OCI-LY1 (cell line): ENCODE data around the gene TMEM9B.
"Not testable (repeated sequence)": the region's sequence is repeated elsewhere in the genome, so short reads cannot be mapped to it uniquely, and the experiment has no call there.

ENCODE experiments used
- H2AFZ ChIP-seq: fragments of 200-600 bp; sonication (generic), shearing (Covaris generic); 2 replicates; pipeline ENCODE4 v1.6.0; 2014; ENCODE audit warnings: antibody characterized with exemption, mild to moderate bottlenecking, low read length
- H3F3A ChIP-seq: fragments of 200-600 bp; sonication (generic), shearing (Covaris generic); 2 replicates; pipeline ENCODE4 v1.6.0; 2014; ENCODE audit warnings: mild to moderate bottlenecking, antibody characterized with exemption, low read length, moderate library complexity; ENCODE audit not compliant: insufficient read depth
- H3K27ac ChIP-seq: fragments of 200-600 bp; sonication (generic); 2 replicates; pipeline ENCODE4 v1.5.1; 2014; ENCODE audit warnings: low read length, mixed run types, mild to moderate bottlenecking, low read depth; ENCODE audit not compliant: poor library complexity, severe bottlenecking
- H3K27me3 ChIP-seq: fragments of 200-600 bp; sonication (generic); 2 replicates; pipeline ENCODE4 v1.6.0; 2014; ENCODE audit warnings: antibody characterized with exemption, mild to moderate bottlenecking, low read length, moderate library complexity; ENCODE audit not compliant: insufficient read depth
- H3K36me3 ChIP-seq: fragments of 200-600 bp; sonication (generic); 2 replicates; pipeline ENCODE4 v1.6.1; 2014; ENCODE audit warnings: mild to moderate bottlenecking, antibody characterized with exemption, low read length, moderate library complexity, mixed read lengths; ENCODE audit not compliant: insufficient read depth
- H3K4me1 ChIP-seq: fragments of 200-600 bp; sonication (generic); 2 replicates; pipeline ENCODE4 v1.5.1; 2014; ENCODE audit warnings: mild to moderate bottlenecking, low read length, moderate library complexity; ENCODE audit not compliant: insufficient read depth, severe bottlenecking
- H3K4me2 ChIP-seq: fragments of 200-600 bp; sonication (generic), shearing (Covaris generic); 2 replicates; pipeline ENCODE4 v1.6.1; 2014; ENCODE audit warnings: low read length
- H3K4me3 ChIP-seq: fragments of 200-600 bp; sonication (generic); 2 replicates; pipeline ENCODE4 v1.5.1; 2014; ENCODE audit warnings: low read length, low read depth, mild to moderate bottlenecking, mixed read lengths; ENCODE audit not compliant: poor library complexity, severe bottlenecking
- H3K79me2 ChIP-seq: fragments of 200-600 bp; shearing (Covaris generic); 2 replicates; pipeline ENCODE4 v1.6.1; 2016; ENCODE audit warnings: mixed run types, low read length, mixed read lengths; ENCODE audit not compliant: insufficient read depth
- H3K9ac ChIP-seq: fragments of 200-600 bp; sonication (generic), shearing (Covaris generic); 2 replicates; pipeline ENCODE4 v1.6.1; 2014; ENCODE audit warnings: mild to moderate bottlenecking, low read length, mixed read lengths
- H3K9me2 ChIP-seq: fragments of 200-600 bp; sonication (generic), shearing (Covaris generic); 2 replicates; pipeline ENCODE4 v1.6.1; 2014; ENCODE audit warnings: low read depth, mild to moderate bottlenecking, low read length, mixed read lengths
- H3K9me3 ChIP-seq: fragments of 200-600 bp; shearing (Covaris generic); 2 replicates; pipeline ENCODE4 v1.6.1; 2014; ENCODE audit warnings: low read length, mixed read lengths
- H4K20me1 ChIP-seq: fragments of 200-600 bp; sonication (generic), shearing (Covaris generic); 2 replicates; pipeline ENCODE4 v1.6.0; 2016; ENCODE audit warnings: mild to moderate bottlenecking, low read length; ENCODE audit not compliant: insufficient read depth
- EZH2 ChIP-seq: fragments of 200-600 bp; sonication (generic), shearing (Covaris generic); IDR thresholded peaks from 2 replicates; pipeline ENCODE4 v1.8.0; 2017; ENCODE audit warnings: borderline replicate concordance, mixed run types, mild to moderate bottlenecking, antibody characterized with exemption, low read length, moderate library complexity, mixed read lengths
- TF ChIP-seq, protein P1 (sequence below): fragments of 200-600 bp; sonication (generic), shearing (Covaris generic); IDR thresholded peaks from 2 replicates; pipeline ENCODE4 v1.5.1; 2017; ENCODE audit warnings: mild to moderate bottlenecking, antibody characterized with exemption, low read length, moderate library complexity, mixed read lengths

TMEM9B gene

DNA sequence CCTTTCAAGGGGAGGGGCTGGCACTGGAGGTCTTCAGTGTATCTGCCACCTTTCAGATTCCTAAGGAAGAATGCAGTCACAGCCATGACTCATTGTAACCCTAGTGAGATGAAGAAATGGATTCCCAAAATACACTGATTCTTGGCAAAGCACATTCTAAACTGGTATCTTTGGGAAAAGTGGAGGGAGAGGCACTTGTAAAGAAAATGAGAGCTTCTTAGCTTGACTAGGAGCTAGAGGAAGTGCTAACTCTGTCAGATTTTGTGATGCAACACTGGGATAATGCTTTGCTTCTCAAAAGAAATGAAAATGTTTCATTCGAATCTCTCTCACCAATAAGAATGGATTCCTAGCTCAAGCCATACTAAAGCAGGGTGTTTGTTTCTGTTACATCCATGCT lies 25.2 kb upstream of the TMEM9B start:
- H3K4me3 ChIP-seq = no peak overlapping the region
- no peaks in the 10 kb centered on the region for H3K9me3 ChIP-seq
- no peaks in the 10 kb centered on the region for H3F3A ChIP-seq
- H3K36me3 ChIP-seq = no peaks in the 10 kb centered on the region
- H3K4me2 ChIP-seq = no peak overlapping the region
- H3K9me2 ChIP-seq = no peaks in the 10 kb centered on the region
- H3K9ac ChIP-seq = no peak overlapping the region
- no peaks in the 10 kb centered on the region for H4K20me1 ChIP-seq
- no peaks in the 10 kb centered on the region for H3K4me1 ChIP-seq
- no peak overlapping the region for H3K27ac ChIP-seq
- no peak overlapping the region for H2AFZ ChIP-seq
- no peaks in the 10 kb centered on the region for H3K27me3 ChIP-seq
- H3K79me2 ChIP-seq = no peaks in the 10 kb centered on the region
- TF ChIP-seq, protein P1, sequence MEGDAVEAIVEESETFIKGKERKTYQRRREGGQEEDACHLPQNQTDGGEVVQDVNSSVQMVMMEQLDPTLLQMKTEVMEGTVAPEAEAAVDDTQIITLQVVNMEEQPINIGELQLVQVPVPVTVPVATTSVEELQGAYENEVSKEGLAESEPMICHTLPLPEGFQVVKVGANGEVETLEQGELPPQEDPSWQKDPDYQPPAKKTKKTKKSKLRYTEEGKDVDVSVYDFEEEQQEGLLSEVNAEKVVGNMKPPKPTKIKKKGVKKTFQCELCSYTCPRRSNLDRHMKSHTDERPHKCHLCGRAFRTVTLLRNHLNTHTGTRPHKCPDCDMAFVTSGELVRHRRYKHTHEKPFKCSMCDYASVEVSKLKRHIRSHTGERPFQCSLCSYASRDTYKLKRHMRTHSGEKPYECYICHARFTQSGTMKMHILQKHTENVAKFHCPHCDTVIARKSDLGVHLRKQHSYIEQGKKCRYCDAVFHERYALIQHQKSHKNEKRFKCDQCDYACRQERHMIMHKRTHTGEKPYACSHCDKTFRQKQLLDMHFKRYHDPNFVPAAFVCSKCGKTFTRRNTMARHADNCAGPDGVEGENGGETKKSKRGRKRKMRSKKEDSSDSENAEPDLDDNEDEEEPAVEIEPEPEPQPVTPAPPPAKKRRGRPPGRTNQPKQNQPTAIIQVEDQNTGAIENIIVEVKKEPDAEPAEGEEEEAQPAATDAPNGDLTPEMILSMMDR = no peak
- no peak for TF ChIP-seq EZH2

DNA sequence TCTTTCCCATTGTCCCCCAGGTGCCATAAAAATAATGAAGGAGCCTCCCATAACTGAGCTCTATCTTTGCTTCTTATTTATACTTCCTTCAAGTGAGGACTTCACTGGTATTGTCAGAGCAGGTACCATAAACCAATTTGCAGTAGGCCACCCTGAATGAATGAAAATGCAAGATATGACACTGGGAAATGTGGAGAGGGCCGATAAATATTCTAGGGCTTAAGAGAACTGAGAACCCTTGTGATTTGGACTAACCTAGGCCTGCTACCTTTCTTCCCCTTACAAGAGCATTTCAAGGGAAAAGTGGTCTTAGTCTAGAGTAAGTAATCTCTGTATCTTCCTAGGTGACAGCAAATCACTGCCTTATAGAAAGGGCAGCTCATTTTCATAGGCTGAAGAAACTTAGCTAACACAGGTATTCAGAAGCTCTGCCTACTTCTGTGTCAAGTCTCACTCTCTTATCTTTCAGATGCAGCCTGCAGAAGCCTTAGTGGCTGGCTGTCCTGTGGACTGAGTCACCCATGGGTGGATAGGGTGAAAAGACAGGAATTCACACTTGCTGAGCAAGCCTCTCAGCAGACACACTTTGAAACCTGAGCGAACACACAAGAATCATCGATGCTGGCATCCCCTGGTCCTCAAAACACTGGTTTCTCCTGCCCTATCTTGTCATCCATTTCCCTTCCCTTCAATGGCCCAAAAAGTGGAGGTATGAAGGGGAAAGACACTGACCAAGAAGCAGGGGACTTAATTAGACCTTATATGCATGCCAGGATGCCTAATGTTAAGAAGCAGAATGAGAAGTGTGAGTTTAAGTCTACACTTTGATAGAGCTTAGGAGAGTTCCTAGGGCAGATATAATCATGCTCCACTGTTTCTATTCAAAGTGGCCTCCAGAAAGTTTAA lies 24.3 kb upstream of the TMEM9B start:
- Histone ChIP-seq H3K4me1 (no peaks in the 10 kb centered on the region), H3K79me2 (no peaks in the 10 kb centered on the region), H3K4me2 (no peak overlapping the region), H3K9me3 (no peaks in the 10 kb centered on the region), H3K4me3 (no peak overlapping the region), H3K9ac (no peak overlapping the region), H3K27ac (no peak overlapping the region), H4K20me1 (no peaks in the 10 kb centered on the region), H3K27me3 (no peaks in the 10 kb centered on the region), H3F3A (no peaks in the 10 kb centered on the region), H2AFZ (no peak overlapping the region), H3K36me3 (no peaks in the 10 kb centered on the region), H3K9me2 (no peaks in the 10 kb centered on the region)
- TF ChIP-seq, protein P1 = no peak
- TF ChIP-seq EZH2 = no peak

- H4K20me1 ChIP-seq = no peaks in the 10 kb centered on the region
- H3K9me2 ChIP-seq = no peaks in the 10 kb centered on the region
- H3K4me3 ChIP-seq = no peak overlapping the region
- no peaks in the 10 kb centered on the region for H3K4me1 ChIP-seq
- no peak overlapping the region for H2AFZ ChIP-seq
- no peak for TF ChIP-seq EZH2
- TF ChIP-seq, protein P1 = no peak
- H3K79me2 ChIP-seq = no peaks in the 10 kb centered on the region
- no peak overlapping the region for H3K27ac ChIP-seq
- no peaks in the 10 kb centered on the region for H3K36me3 ChIP-seq
- no peaks in the 10 kb centered on the region for H3K9me3 ChIP-seq
- no peak overlapping the region for H3K9ac ChIP-seq
- no peaks in the 10 kb centered on the region for H3F3A ChIP-seq
- no peak overlapping the region for H3K4me2 ChIP-seq
- no peaks in the 10 kb centered on the region for H3K27me3 ChIP-seq
Observed at GRCh38 chr11:8987446-8987845, 23.2 kb upstream of the TMEM9B start.

DNA sequence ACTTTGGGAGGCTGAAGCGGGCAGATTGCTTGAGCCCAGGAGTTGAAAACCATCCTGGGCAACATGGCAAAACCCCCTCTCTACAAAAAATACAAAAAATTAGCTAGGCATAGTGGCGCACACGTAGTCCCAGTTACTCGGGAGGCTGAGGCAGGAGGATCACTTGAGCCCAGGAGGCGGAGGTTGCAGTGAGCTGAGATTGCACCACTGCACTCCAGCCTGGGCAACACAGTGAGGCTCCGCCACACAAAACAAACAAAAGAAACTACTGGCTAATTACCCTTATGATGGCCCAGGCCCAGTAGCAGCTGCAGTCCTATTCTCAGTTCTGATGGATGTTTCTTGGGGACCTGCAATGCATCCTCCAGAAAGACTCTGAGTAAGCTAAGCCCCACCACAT lies 22.5 kb upstream of the TMEM9B start:
- H3K4me2 ChIP-seq, H3K27ac ChIP-seq, H2AFZ ChIP-seq, H3F3A ChIP-seq, H3K36me3 ChIP-seq, H3K27me3 ChIP-seq, H3K9me2 ChIP-seq, H3K79me2 ChIP-seq, H3K4me3 ChIP-seq, H3K4me1 ChIP-seq, H4K20me1 ChIP-seq, H3K9me3 ChIP-seq, H3K9ac ChIP-seq: not testable (repeated sequence)
